NK-92 (cell line): ENCODE measurements around the gene PTTG1IP.

Experiments
- DNase-seq: peaks from one replicate; lab custom pipeline; 2025; ENCODE audit not compliant: unreplicated experiment; lab: John Stamatoyannopoulos, UW

PTTG1IP gene

GRCh38 chr21:44805859-44806258, 67.6 kb downstream of the PTTG1IP start:
- DNase-seq: no peak

GRCh38 chr21:44805226-44805625, 68.3 kb downstream of the PTTG1IP start:
- no peak for DNase-seq

- DNase-seq: no peak
Observed at GRCh38 chr21:44804762-44805161, 68.7 kb downstream of the PTTG1IP start.

GRCh38 chr21:44803651-44804050, 69.8 kb downstream of the PTTG1IP start:
- no peak for DNase-seq

GRCh38 chr21:44802396-44803153, 70.9 kb downstream of the PTTG1IP start:
- DNase-seq: no peak

- DNase-seq: peak; percentile 22
Observed at GRCh38 chr21:44801468-44802395, 71.8 kb downstream of the PTTG1IP start, which contains the start of gene UBE2G2. TSS of gene UBE2G2 (minus strand) at chr21:44801820. CDS start at chr21:44801748, 72 bp downstream.

GRCh38 chr21:44800971-44801467, 72.5 kb downstream of the PTTG1IP start:
- DNase-seq: no peak

GRCh38 chr21:44800103-44800502, 73.4 kb downstream of the PTTG1IP start:
- DNase-seq: no peak

- no peak for DNase-seq
Observed at GRCh38 chr21:44799646-44800045, 73.8 kb downstream of the PTTG1IP start.
